Measurements from ENCODE around the gene EPDR1. TPM values are rescaled to one million over a fixed set of nuclear protein-coding genes. Genes with fewer than 3 reads are reported as not detected.

Gene EPDR1
- total and polyA plus RNA-seq, 2 experiments from 2014 or later, result 4.4 to 13.8 TPM

- TF ChIP-seq CTCF (conservative IDR thresholded peaks at IDR 0.05; ENCODE audit: low read depth in 2 of 2) (no peak), EZH2 (IDR thresholded peaks at IDR 0.05; ENCODE audit: low read depth, unreplicated experiment) (no peak)
- Histone ChIP-seq H3K79me2 (replicated peaks; ENCODE audit: insufficient read depth) (0 out of 2 replicates have a peak, but pooled peaks cover 5% of the 10 kb centered on the region), H3F3A (replicated peaks; ENCODE audit: low read depth) (no peaks in the 10 kb centered on the region), H3K4me2 (no peak overlapping the region), H3K27ac (ENCODE audit: low read depth) (no peak overlapping the region), H4K20me1 (replicated peaks; ENCODE audit: insufficient read depth) (no peaks in the 10 kb centered on the region), H3K4me3 (no peak overlapping the region), H3K27me3 (ENCODE audit: insufficient read depth) (no peaks in the 10 kb centered on the region), H3K4me1 (ENCODE audit: insufficient read depth) (no peaks in the 10 kb centered on the region), H2AFZ (no peak overlapping the region), H3K9me2 (ENCODE audit: insufficient read depth) (no peaks in the 10 kb centered on the region), H3K36me3 (ENCODE audit: insufficient read depth) (no peaks in the 10 kb centered on the region)
- no peak overlapping the region for H3K4me3 Mint-ChIP-seq
- H3K36me3 Mint-ChIP-seq (ENCODE audit: low read depth), result no peaks in the 10 kb centered on the region
- no peaks in the 10 kb centered on the region for H3K4me1 Mint-ChIP-seq
- no peak for ATAC-seq
- H3K9me3 Mint-ChIP-seq, result no peaks in the 10 kb centered on the region
- no peak overlapping the region for H3K27ac Mint-ChIP-seq
- DNase-seq (ENCODE audit: low spot score), result no peak
- H3K27me3 Mint-ChIP-seq (ENCODE audit: insufficient read depth, low read depth, poor library complexity), result no peaks in the 10 kb centered on the region
Measured at GRCh38 chr7:37930226-37930948, 9.9 kb downstream of the EPDR1 start.

- no peak overlapping the region for H3K27ac Mint-ChIP-seq
- H3K9me2 ChIP-seq (ENCODE audit: insufficient read depth), result no peaks in the 10 kb centered on the region
- H3K79me2 ChIP-seq (replicated peaks; ENCODE audit: insufficient read depth), result 0 out of 2 replicates have a peak, but pooled peaks cover 4% of the 10 kb centered on the region
- ATAC-seq (no peak), DNase-seq (ENCODE audit: low spot score) (no peak)
- TF ChIP-seq ZNF331 (CRISPR knock-in tag; IDR thresholded peaks at IDR 0.05; ENCODE audit: low read depth), result no peak
- no peak for TF ChIP-seq STAT1 (IDR thresholded peaks at IDR 0.05; ENCODE audit: unreplicated experiment)
- no peak for TF ChIP-seq EZH2phosphoT487 (IDR thresholded peaks at IDR 0.05; ENCODE audit: unreplicated experiment)
- no peaks in the 10 kb centered on the region for H3K9me3 Mint-ChIP-seq
- H3K4me2 ChIP-seq, result no peak overlapping the region
- no peaks in the 10 kb centered on the region for H3K27me3 Mint-ChIP-seq (ENCODE audit: insufficient read depth, low read depth, poor library complexity)
- no peak overlapping the region for H3K27ac ChIP-seq (ENCODE audit: low read depth)
- no peaks in the 10 kb centered on the region for H3F3A ChIP-seq (replicated peaks; ENCODE audit: low read depth)
- no peaks in the 10 kb centered on the region; the same call in 2 of the 3 replicates for H3K36me3 Mint-ChIP-seq (ENCODE audit: low read depth)
- no peaks in the 10 kb centered on the region for H3K36me3 ChIP-seq (ENCODE audit: insufficient read depth)
- no peaks in the 10 kb centered on the region for H4K20me1 ChIP-seq (replicated peaks; ENCODE audit: insufficient read depth)
- H2AFZ ChIP-seq, result no peak overlapping the region
- H3K4me3 Mint-ChIP-seq, result no peak overlapping the region
- H3K4me3 ChIP-seq, result no peak overlapping the region
- H3K4me1 ChIP-seq (ENCODE audit: insufficient read depth), result no peaks in the 10 kb centered on the region
- H3K27me3 ChIP-seq (ENCODE audit: insufficient read depth), result no peaks in the 10 kb centered on the region
- H3K4me1 Mint-ChIP-seq, result no peaks in the 10 kb centered on the region
Measured at GRCh38 chr7:37932543-37932942, 12.1 kb downstream of the EPDR1 start.

- no peaks in the 10 kb centered on the region for H3K27me3 Mint-ChIP-seq (ENCODE audit: insufficient read depth, low read depth, poor library complexity)
- Histone ChIP-seq H3K79me2 (replicated peaks; ENCODE audit: insufficient read depth) (no peaks in the 10 kb centered on the region), H3K4me3 (no peak overlapping the region), H3K27ac (ENCODE audit: low read depth) (no peak overlapping the region), H2AFZ (no peak overlapping the region), H3K36me3 (ENCODE audit: insufficient read depth) (no peaks in the 10 kb centered on the region), H3K4me1 (ENCODE audit: insufficient read depth) (no peaks in the 10 kb centered on the region), H4K20me1 (replicated peaks; ENCODE audit: insufficient read depth) (no peaks in the 10 kb centered on the region), H3F3A (replicated peaks; ENCODE audit: low read depth) (no peaks in the 10 kb centered on the region), H3K27me3 (ENCODE audit: insufficient read depth) (no peaks in the 10 kb centered on the region), H3K4me2 (no peak overlapping the region), H3K9me2 (ENCODE audit: insufficient read depth) (no peaks in the 10 kb centered on the region)
- DNase-seq (ENCODE audit: low spot score) (no peak), ATAC-seq (no peak)
- H3K4me3 Mint-ChIP-seq, result no peak overlapping the region
- no peak overlapping the region for H3K27ac Mint-ChIP-seq
- H3K9me3 Mint-ChIP-seq, result no peaks in the 10 kb centered on the region
- no peaks in the 10 kb centered on the region; the same call in 2 of the 3 replicates for H3K36me3 Mint-ChIP-seq (ENCODE audit: low read depth)
- H3K4me1 Mint-ChIP-seq, result no peaks in the 10 kb centered on the region
- TF ChIP-seq, protein P1, sequence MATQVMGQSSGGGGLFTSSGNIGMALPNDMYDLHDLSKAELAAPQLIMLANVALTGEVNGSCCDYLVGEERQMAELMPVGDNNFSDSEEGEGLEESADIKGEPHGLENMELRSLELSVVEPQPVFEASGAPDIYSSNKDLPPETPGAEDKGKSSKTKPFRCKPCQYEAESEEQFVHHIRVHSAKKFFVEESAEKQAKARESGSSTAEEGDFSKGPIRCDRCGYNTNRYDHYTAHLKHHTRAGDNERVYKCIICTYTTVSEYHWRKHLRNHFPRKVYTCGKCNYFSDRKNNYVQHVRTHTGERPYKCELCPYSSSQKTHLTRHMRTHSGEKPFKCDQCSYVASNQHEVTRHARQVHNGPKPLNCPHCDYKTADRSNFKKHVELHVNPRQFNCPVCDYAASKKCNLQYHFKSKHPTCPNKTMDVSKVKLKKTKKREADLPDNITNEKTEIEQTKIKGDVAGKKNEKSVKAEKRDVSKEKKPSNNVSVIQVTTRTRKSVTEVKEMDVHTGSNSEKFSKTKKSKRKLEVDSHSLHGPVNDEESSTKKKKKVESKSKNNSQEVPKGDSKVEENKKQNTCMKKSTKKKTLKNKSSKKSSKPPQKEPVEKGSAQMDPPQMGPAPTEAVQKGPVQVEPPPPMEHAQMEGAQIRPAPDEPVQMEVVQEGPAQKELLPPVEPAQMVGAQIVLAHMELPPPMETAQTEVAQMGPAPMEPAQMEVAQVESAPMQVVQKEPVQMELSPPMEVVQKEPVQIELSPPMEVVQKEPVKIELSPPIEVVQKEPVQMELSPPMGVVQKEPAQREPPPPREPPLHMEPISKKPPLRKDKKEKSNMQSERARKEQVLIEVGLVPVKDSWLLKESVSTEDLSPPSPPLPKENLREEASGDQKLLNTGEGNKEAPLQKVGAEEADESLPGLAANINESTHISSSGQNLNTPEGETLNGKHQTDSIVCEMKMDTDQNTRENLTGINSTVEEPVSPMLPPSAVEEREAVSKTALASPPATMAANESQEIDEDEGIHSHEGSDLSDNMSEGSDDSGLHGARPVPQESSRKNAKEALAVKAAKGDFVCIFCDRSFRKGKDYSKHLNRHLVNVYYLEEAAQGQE (IDR thresholded peaks at IDR 0.05; ENCODE audit: unreplicated experiment), result no peak
- TF ChIP-seq CREB1 (CRISPR knock-in tag; IDR thresholded peaks at IDR 0.05; ENCODE audit: low read depth) (no peak), ETS1 (IDR thresholded peaks at IDR 0.05) (no peak), EZH2phosphoT487 (IDR thresholded peaks at IDR 0.05; ENCODE audit: unreplicated experiment) (no peak), EZH2 (IDR thresholded peaks at IDR 0.05; ENCODE audit: low read depth, unreplicated experiment) (no peak), ZNF331 (CRISPR knock-in tag; IDR thresholded peaks at IDR 0.05; ENCODE audit: low read depth) (no peak), JUNB (IDR thresholded peaks at IDR 0.05; ENCODE audit: unreplicated experiment) (no peak), ZNF114 (CRISPR knock-in tag; IDR thresholded peaks at IDR 0.05) (no peak), POLR2AphosphoS5 (IDR thresholded peaks at IDR 0.05; ENCODE audit: low read depth) (no peak)
Measured at GRCh38 chr7:37933018-37933566, 12.7 kb downstream of the EPDR1 start.
